Activated naive CD4-positive, alpha-beta T cell treated with anti-CD3 and anti-CD28 coated beads, Interleukin-2, amount 50 U/mL, for 72 hours (primary cell): ENCODE results near the gene RNASE2. TPM values are rescaled to one million over a fixed set of nuclear protein-coding genes. Genes with fewer than 3 reads are reported as not detected.
"Not testable (repeated sequence)": the region's sequence is repeated elsewhere in the genome, so short reads cannot be mapped to it uniquely, and the experiment has no call there.

ENCODE experiments used
- ATAC-seq, 2 donors: fragments of 150-1000 bp; cut with Tn5 transposase; 2 replicates each; pipeline ENCODE4 v1.10.0; 2021; ENCODE audit warnings: mild to moderate bottlenecking in 2 of 2, moderate library complexity in 2 of 2
- DNase-seq, 2 donors: peaks; one replicate each; pipeline ENCODE4 v3.0.0; 2021 to 2022; ENCODE audit warnings: low spot score in 2 of 2
- H3K27ac Mint-ChIP-seq, 2 donors: one replicate each; pipeline ENCODE4 v1.8.0; 2022; ENCODE audit warnings: mild to moderate bottlenecking in 2 of 2, mixed read lengths in 2 of 2
- H3K36me3 Mint-ChIP-seq, 2 donors: one replicate each; pipeline ENCODE4 v1.8.0; 2022; ENCODE audit warnings: mixed read lengths in 2 of 2
- H3K9me3 Mint-ChIP-seq, 2 donors: one replicate each; pipeline ENCODE4 v1.8.0; 2022; ENCODE audit warnings: mixed read lengths in 2 of 2
- total RNA-seq, 2 donors: library from RNA; stranded (reverse); gene quantifications; one replicate each; pipeline ENCODE4 v1.2.3, GENCODE V29; 2022

RNASE2 gene
- total RNA-seq, 2 donors from 2014 or later, result not detected

DNA sequence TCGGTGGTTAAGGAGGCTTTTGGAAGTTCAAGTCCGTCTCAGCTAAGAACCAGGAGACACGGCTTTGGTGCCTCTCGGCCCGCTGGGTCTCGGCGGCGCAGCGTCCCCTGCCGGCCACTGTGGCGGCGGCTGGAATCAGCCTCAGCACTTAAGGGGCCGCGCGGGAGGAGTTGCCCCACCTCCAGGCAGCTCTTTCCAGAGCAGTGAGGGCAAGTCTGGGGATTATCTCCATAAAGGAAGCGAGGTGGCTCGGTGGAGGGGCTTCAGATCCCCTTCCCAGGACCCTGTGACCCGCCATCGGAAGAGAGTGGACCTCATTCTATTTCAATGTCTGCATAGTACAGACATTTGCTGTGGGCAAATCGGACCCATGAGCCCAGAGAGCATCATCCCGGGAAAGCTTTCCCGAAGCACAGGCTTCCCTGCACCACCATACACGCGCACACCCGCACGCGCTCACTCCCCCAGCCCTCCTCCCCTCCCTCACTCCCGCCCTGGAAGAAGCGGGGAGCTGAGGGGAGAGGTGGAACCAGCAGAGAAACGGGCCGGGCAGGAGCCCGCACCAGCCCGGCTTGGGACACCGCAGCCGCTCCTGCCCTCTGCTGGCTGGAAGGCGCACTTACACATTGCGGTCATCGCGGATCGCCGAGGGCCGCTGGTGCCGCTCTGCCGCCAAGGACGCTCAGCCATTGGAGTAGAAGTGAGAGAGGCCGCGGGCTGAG, 15.9 kb downstream of the RNASE2 start:
- no peaks in the 10 kb centered on the region for H3K9me3 Mint-ChIP-seq
- H3K27ac Mint-ChIP-seq, result peak overlapping the region; percentile 34 to 37

DNA sequence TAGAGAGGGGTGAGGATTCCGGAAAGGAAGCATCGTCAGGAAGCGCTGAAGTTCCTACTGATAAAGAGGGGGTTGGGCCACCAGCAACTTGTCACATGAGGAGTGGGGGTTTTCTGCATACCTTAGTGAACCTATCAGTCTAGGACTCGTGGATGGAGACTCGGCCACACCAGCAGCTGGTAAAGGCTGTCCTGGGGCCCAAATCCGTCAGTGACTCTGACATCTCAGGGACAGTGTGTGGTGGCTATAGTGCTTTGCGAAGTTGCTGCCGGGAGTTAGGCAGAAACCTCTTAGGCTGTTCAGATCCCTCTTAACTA, 16.4 kb downstream of the RNASE2 start:
- ATAC-seq (peak in 1 of 2 donors; percentile 48), DNase-seq (no peak)
- Mint-ChIP-seq H3K9me3 (no peaks in the 10 kb centered on the region), H3K27ac (peak overlapping the region in 1 of 2 donors; percentile 37), H3K36me3 (no peaks in the 10 kb centered on the region)

More for the DNA sequence above, 15.9 kb downstream of the RNASE2 start:
- peak; percentile 83 to 90 for DNase-seq
- ATAC-seq, result peak; percentile 88 to 90
- no peaks in the 10 kb centered on the region for H3K36me3 Mint-ChIP-seq

DNA sequence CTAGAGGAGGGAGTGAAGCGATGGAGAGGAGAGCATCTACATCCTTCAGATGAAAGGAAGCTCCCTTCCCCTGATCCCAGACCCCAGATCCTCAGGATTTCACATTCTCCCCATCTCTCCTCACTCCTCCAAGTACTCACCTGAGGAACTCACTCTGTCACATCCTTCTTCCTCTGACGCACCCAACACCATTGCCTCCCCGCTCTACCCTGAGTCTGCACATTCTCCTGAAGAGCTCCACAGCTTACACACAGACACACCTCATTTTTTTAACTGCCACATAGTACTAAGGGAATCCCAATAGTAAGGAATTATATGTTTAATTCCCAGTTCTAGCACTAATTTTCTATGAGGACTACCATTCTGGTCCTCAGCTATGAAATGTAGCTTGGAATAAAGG, 18.2 kb downstream of the RNASE2 start:
- DNase-seq, result no peak
- H3K27ac Mint-ChIP-seq, result no peak overlapping the region

DNA sequence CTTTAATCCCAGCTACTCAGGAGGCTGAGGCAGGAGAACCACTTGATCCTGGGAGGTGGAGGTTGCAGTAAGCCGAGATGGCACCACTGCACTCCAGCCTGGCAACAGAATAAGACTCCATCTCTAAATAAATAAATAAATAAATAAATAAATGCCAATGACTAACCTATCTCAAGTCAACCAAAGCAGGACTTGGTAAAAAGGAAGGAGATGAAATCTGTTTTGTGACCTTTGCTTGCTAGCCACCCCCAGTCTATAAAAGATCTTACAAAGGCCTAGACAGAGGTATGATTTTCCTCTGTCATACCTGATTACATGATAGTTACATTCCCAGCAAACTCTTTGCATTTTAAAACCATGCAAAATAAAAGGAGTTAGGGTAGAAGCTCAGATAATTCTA, 21.0 kb downstream of the RNASE2 start:
- no peaks in the 10 kb centered on the region for H3K36me3 Mint-ChIP-seq
- no peak for DNase-seq
- no peaks in the 10 kb centered on the region for H3K9me3 Mint-ChIP-seq
- H3K27ac Mint-ChIP-seq, result no peak overlapping the region
- ATAC-seq, result no peak

More for the DNA sequence above, 18.2 kb downstream of the RNASE2 start:
- Mint-ChIP-seq H3K36me3 (no peaks in the 10 kb centered on the region), H3K9me3 (no peaks in the 10 kb centered on the region)
- ATAC-seq, result no peak

DNA sequence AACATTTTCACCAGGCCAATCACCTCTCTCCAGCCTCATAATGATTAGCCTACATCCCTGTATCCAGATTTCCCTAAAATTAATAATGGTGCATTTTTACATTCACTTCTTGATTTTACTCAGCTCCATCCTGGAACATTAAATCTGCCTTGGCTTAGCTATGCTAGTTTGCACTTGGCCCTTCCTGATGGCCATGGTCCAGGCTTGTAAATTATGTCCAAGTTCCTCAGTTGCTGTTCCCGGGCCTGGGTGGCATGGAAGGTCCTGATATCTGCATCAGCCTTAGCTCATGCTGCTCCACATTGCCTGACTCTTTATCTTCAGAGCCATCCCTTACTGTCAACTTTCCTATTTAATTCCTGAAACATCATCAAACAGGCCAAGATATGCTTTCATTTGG, 23.4 kb downstream of the RNASE2 start:
- DNase-seq (no peak), ATAC-seq (no peak)
- Mint-ChIP-seq H3K27ac (no peak overlapping the region), H3K9me3 (no peaks in the 10 kb centered on the region), H3K36me3 (no peaks in the 10 kb centered on the region)

DNA sequence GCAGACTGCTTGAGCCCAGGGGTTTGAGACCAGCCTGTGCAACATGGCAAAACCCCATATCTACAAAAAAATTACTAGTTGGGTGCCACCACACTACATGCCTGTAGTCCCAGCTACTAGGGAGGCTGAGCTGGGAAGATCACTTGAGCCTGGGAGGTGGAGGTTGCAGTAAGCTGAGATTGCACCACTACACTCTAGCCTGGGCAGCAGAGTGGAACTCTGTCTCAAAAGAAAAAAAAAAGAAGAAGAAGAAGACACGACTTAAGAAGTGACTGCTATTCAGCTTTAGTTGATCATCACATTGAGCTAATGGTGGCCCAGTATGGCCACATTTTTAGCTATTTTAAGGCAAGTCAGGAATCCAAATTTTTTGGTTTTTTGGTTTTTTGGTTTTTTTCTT, 25.6 kb downstream of the RNASE2 start:
- ATAC-seq (no peak), DNase-seq (no peak)
- Mint-ChIP-seq H3K36me3 (no peaks in the 10 kb centered on the region), H3K9me3 (no peaks in the 10 kb centered on the region), H3K27ac (no peak overlapping the region)

DNA sequence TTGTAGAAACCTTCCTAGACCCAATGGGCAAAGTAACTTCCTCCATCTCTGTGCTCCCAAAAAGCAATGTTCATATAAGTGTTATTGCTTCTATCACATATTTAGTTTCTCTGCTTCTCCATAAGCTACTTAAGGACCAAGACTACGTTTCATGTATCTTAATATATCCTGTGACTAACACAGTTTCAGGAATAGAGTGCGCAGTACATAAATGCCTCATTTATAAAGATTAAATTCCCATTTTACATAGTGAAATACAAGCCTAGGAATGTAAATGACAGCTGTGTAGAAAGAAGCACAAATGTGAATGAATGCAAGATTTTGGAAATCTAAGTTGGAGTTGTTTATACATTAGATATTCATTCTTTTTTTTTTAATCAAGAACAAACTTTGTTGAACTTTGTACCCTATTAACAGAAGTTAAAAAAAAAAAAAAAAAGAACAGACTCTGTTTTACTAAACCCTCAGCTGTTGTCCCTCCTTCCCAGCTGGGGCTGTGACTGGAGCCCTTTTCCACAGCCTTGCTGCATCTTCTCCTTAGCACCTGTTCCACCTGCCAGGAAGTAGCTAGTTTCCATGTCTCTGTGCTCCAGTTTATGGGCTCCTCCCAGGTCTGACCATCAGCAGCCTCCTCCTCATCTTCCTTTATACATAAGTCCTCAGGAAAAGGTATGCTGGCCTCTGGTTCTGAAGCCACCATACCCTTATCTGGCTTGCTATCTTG, 27.5 kb downstream of the RNASE2 start:
- ATAC-seq (no peak), DNase-seq (no peak)
- Mint-ChIP-seq H3K36me3 (no peaks in the 10 kb centered on the region), H3K27ac (no peak overlapping the region), H3K9me3 (no peaks in the 10 kb centered on the region)

DNA sequence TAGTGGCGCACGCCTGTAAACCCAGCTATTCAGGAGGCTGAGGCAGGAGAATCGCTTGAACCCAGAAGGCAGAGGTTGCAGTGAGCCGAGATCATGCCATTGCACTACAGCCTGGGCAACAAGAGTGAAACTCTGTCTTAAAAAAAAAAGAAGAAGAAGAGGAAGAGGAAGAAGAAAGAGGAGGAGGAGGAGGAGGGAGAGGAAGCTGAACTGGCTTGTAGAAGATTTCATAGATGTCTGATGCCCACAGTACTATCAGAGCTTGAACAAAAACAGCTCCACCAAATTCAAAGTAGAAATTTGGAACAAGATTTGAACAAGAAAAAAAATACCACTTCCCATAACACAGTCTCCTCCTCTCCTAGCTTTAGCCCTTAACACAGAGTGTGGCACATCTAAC, 30.4 kb downstream of the RNASE2 start:
- not testable (repeated sequence) for H3K9me3 Mint-ChIP-seq, H3K36me3 Mint-ChIP-seq, ATAC-seq, DNase-seq, H3K27ac Mint-ChIP-seq

DNA sequence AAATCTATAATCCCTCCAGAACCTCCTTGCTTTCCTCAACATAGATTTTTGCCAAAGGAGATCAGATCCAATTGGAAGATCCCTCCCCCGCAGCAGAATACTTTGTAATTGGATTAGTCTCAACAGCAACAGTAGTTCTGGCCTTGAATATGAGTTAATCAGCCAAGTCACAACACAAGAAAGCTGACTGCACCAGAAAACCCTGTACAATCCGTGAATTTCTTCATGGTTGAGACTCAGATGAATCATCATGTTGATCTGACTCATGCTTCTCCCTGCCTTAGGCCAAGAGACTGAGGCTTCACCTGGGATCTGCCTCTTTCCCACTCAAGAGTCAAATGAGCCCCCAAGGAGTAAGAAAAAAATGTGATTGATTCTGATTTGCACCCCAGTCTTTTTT, 31.5 kb downstream of the RNASE2 start:
- DNase-seq (no peak), ATAC-seq (no peak)
- H3K27ac Mint-ChIP-seq, result no peak overlapping the region
- no peaks in the 10 kb centered on the region for H3K9me3 Mint-ChIP-seq
- H3K36me3 Mint-ChIP-seq, result peaks cover 10 to 11% of the 10 kb centered on the region in 2 donors

DNA sequence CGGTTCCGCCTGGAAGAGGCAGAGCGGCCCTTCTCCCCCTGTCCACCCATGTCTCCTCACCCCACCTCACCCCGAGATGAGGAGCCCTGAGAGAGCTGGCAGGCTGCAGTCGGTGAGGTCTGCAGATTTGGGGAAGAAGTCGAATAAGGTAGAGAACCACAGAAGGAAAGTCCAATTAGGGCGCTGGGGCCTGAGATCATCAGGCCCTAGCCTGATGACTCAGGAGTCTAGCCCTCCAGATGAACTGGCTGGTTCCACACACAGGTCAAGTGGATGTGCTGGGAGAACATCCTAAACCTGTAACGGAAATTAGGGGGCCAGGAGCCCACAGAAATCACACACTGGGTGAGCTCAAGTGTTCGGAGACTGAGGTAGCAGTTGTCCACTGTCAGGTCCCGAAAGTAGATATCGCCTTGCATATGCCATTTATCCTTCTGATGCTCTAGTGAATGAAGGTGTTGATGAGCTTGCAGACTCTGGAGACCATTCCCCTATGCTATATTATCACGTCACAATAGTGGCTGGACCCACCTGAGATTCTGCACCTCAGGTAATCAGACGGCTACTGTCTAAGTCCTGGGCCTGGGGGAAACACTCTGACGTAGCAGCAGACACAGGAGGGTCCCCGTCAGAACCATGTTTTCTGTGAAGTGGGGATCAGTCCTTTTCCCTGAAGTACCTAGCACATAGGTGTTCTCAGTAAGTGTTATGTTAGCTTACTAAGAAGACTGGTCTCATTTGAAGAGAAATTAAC, 33.6 kb downstream of the RNASE2 start:
- Mint-ChIP-seq H3K27ac (peak overlapping the region in 1 of 2 donors; percentile 95), H3K9me3 (no peaks in the 10 kb centered on the region), H3K36me3 (peaks cover 13 to 28% of the 10 kb centered on the region in 2 donors)
- ATAC-seq (no peak), DNase-seq (no peak)

DNA sequence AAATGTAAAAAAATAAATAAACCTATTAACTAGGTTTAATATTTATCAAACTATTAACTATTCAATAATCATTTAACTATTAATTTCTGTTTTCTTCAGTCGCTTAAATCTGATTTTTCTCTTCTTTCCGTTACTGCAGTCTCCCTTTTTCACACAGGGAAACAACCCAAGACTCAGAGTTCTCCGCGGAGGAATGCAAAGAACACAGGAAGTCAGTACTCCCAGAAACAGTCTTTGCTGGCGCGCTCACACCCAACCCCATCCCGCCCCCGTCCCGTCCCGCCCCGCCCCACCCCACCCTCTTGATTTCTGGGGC, 34.1 kb downstream of the RNASE2 start:
- no peak for DNase-seq
- no peak for ATAC-seq
- Mint-ChIP-seq H3K36me3 (peaks cover 13 to 30% of the 10 kb centered on the region in 2 donors), H3K27ac (peak overlapping the region; percentile 95 to 97), H3K9me3 (no peaks in the 10 kb centered on the region)

DNA sequence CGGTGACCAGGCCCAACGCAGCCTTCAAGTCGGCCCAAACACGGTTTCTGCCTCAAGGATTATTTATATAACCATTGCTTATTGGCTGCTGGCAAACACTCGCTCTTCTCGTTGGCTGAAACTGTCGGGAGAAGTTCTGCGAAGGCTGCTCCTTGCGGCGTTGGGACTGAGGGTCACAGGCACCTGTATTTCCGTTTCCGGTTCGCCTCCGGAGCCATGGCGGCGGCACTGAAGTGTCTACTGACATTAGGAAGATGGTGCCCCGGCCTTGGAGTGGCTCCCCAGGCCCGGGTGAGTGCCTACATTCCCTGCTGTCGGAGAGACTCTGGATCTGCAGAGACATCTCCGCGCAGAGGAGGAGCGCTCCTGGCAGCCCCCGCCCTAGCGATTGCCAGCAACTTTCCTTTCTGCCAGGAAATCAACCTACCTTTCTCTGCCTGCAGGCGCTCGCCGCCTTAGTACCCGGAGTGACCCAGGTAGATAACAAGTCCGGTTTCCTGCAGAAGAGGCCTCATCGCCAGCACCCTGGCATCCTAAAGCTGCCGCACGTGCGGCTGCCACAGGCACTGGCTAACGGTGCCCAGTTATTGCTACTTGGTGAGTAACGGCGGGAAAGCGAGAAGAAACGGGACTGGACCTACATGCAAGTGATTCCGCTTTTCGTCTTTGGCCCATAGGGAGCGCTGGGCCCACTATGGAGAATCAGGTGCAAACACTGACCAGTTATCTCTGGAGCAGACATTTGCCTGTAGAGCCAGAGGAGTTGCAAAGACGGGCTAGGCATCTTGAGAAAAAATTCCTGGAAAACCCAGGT, 34.7 kb downstream of the RNASE2 start, which contains the start of gene METTL17:
Gene METTL17 (plus strand): TSS at position 194 of the 814 bp plus-strand sequence. CDS start 23 bp downstream, at position 217.
- peaks cover 18 to 35% of the 10 kb centered on the region in 2 donors for H3K36me3 Mint-ChIP-seq

DNA sequence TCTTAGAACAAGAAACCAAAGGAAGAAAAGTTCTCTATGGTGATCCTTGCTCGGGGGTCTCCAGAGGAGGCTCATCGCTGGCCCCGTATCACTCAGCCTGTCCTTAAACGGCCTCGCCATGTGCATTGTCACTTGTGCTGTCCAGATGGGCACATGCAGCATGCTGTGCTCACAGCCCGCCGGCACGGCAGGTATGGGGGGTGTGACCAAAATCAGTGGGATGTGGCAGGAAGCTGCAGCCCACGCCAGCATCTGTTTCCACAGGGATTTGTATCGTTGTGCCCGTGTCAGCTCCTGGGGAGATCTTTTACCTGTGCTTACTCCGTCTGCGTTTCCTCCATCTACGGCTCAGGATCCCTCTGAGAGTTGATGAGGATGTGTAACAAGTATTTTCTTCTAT, 41.2 kb downstream of the RNASE2 start:
- ATAC-seq, result no peak
- H3K36me3 Mint-ChIP-seq, result peaks cover 15 to 30% of the 10 kb centered on the region in 2 donors
- no peaks in the 10 kb centered on the region for H3K9me3 Mint-ChIP-seq
- H3K27ac Mint-ChIP-seq, result no peak overlapping the region
- DNase-seq, result no peak

More for the DNA sequence above, 34.7 kb downstream of the RNASE2 start, which contains the start of gene METTL17:
- Mint-ChIP-seq H3K27ac (peak within 1 kb of the TSS; percentile 95 to 97), H3K9me3 (no peaks in the 10 kb centered on the region)
- DNase-seq (peak; percentile 83 to 90), ATAC-seq (peak; percentile 96 to 98)

DNA sequence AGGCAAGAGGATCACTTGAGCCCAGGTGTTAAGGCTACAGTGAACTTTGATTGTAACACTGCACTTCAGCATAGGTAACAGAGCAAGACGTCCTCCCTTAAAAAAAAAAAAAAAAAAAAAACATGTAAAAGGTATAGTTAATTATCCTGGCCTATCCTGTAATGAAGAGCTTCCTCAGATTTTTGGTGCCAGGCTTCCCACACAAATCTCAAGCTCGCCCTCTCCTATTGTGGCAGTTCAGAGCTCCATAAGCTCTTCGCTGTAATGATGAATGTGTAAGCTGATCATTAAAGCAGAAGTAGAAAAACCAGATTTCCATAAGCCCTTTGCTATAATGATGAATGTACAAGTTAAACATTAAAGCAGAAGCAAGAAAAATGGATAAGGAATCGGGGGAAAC, 41.8 kb downstream of the RNASE2 start:
- Mint-ChIP-seq H3K9me3 (no peaks in the 10 kb centered on the region), H3K27ac (no peak overlapping the region), H3K36me3 (peaks cover 11 to 24% of the 10 kb centered on the region in 2 donors)
- DNase-seq (no peak), ATAC-seq (no peak)

DNA sequence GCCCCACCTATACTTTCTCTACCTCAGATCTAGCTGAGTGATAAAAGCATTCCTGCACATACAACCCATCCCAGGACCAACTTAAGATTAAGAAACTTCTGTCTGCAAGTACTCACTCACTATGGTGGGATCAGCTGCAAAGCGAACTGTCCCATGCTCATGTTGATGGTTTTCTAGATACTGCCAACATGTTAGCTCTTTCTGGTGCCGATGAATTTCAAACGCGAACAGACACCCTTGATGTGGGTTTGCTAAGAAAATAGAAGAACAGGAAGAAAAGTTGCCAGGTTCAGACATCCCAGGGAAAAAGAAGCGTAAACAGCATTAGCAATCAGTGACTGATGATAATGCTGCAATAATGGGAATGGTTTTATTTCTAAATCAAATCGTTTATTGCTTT, 42.3 kb downstream of the RNASE2 start:
- H3K9me3 Mint-ChIP-seq, result no peaks in the 10 kb centered on the region
- ATAC-seq, result no peak
- H3K27ac Mint-ChIP-seq, result no peak overlapping the region
- peaks cover 11 to 22% of the 10 kb centered on the region in 2 donors for H3K36me3 Mint-ChIP-seq
- no peak for DNase-seq

DNA sequence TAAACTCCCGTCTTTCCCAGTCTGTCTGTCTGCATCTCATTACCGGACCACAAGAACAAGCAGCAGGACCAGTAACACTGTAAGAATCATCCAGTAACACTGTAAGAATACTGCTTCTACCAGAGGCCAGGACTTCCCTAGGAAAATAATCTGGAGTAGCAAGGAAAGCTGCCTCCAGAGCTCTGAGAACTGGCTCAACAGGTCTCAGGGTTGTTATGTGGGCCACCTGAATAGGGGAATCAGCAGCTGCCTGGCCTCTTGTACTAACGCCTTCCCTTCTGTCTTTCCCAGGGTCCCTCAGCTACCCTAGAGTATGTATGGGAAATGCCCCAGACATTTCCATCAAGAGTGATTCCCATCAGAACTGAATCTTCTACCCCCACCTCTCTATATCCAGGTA, 42.9 kb downstream of the RNASE2 start:
- Mint-ChIP-seq H3K27ac (peak overlapping the region in 1 of 2 donors; percentile 23), H3K36me3 (peaks cover 11 to 17% of the 10 kb centered on the region in 2 donors), H3K9me3 (no peaks in the 10 kb centered on the region)
- DNase-seq (no peak), ATAC-seq (no peak)
